G401.6 (cell line): ENCODE data around the gene LRRC46.

Experiments used
- FAIRE-seq: peaks from 2 replicates; lab custom pipeline; 2012; peaks lifted over from hg19 to GRCh38; lab: Jason Lieb, UNC

The LRRC46 gene

GRCh38 chr17:47808830-47809480 lies 22.5 kb upstream of the LRRC46 start:
- no peak for FAIRE-seq

GRCh38 chr17:47810200-47810821 lies 21.2 kb upstream of the LRRC46 start:
- no peak for FAIRE-seq

GRCh38 chr17:47810901-47811635 lies 20.4 kb upstream of the LRRC46 start:
- FAIRE-seq, result no peak

GRCh38 chr17:47811709-47812108 lies 19.8 kb upstream of the LRRC46 start:
- FAIRE-seq, result no peak

- FAIRE-seq, result no peak
Observed at GRCh38 chr17:47812146-47812920, 19.1 kb upstream of the LRRC46 start.

- FAIRE-seq, result no peak
Observed at GRCh38 chr17:47813077-47813476, 18.4 kb upstream of the LRRC46 start.

GRCh38 chr17:47813512-47814031 lies 17.9 kb upstream of the LRRC46 start:
- no peak for FAIRE-seq

- FAIRE-seq, result no peak
Observed at GRCh38 chr17:47815106-47815918, 16.2 kb upstream of the LRRC46 start.

GRCh38 chr17:47816111-47816735 lies 15.2 kb upstream of the LRRC46 start:
- FAIRE-seq, result no peak

GRCh38 chr17:47816947-47817346 lies 14.5 kb upstream of the LRRC46 start:
- FAIRE-seq, result no peak

GRCh38 chr17:47818002-47818695 lies 13.3 kb upstream of the LRRC46 start:
- FAIRE-seq, result no peak

GRCh38 chr17:47819475-47819874 lies 12.0 kb upstream of the LRRC46 start:
- no peak for FAIRE-seq

GRCh38 chr17:47820033-47820789 lies 11.3 kb upstream of the LRRC46 start:
- FAIRE-seq, result no peak

GRCh38 chr17:47821031-47821423 lies 10.4 kb upstream of the LRRC46 start:
- no peak for FAIRE-seq

GRCh38 chr17:47821424-47822391 lies 9.8 kb upstream of the LRRC46 start, which contains the start of gene OSBPL7:
Gene OSBPL7 (minus strand): TSS chr17:47821794. CDS start chr17:47820278, 1,516 bp downstream.
- peak; percentile 77 for FAIRE-seq

GRCh38 chr17:47822785-47823184 lies 8.7 kb upstream of the LRRC46 start:
- no peak for FAIRE-seq

- no peak for FAIRE-seq
Observed at GRCh38 chr17:47823519-47823918, 8.0 kb upstream of the LRRC46 start.

GRCh38 chr17:47829870-47830269 lies 1.6 kb upstream of the LRRC46 start:
- no peak for FAIRE-seq
